Mucosa of rectum (tissue), 2 donors: ENCODE results near the gene RAPGEF1.
"Not testable (repeated sequence)": the region's sequence is repeated elsewhere in the genome, so short reads cannot be mapped to it uniquely, and the experiment has no call there.

Experiments
- H3K27ac ChIP-seq, 2 donors: one replicate each; pipeline ENCODE4 v1.7.0; 2013; ENCODE audit warnings: inconsistent platforms in 2 of 2, low read depth in 2 of 2, low read length in 2 of 2
- H3K27me3 ChIP-seq, 2 donors: one replicate each; pipeline ENCODE4 v1.7.0; 2013; ENCODE audit warnings: low read length in 2 of 2; ENCODE audit not compliant: control insufficient read depth in 2 of 2, insufficient read depth in 2 of 2
- H3K36me3 ChIP-seq, 2 donors: one replicate each; pipeline ENCODE4 v1.7.0; 2013; ENCODE audit warnings: low read length in 2 of 2; ENCODE audit not compliant: control insufficient read depth in 2 of 2, insufficient read depth in 2 of 2
- H3K4me1 ChIP-seq, 2 donors: one replicate each; pipeline ENCODE4 v1.7.0; 2013; ENCODE audit warnings: low read length in 2 of 2, mild to moderate bottlenecking in 1 of 2; ENCODE audit not compliant: control insufficient read depth in 2 of 2, insufficient read depth in 2 of 2
- H3K4me3 ChIP-seq, 2 donors: one replicate each; pipeline ENCODE4 v1.7.0; 2013; ENCODE audit warnings: low read length in 2 of 2
- H3K9ac ChIP-seq, 2 donors: one replicate each; pipeline ENCODE4 v1.7.0; 2013; ENCODE audit warnings: low read length in 2 of 2, low read depth in 1 of 2, mild to moderate bottlenecking in 1 of 2
- H3K9me3 ChIP-seq, 2 donors: one replicate each; pipeline ENCODE4 v1.7.0; 2013; ENCODE audit warnings: low read length in 2 of 2; ENCODE audit not compliant: control insufficient read depth in 2 of 2
- donor health status: healthy.
- donor health status: Normal muscosa, but diverticular disease.

The RAPGEF1 gene

GRCh38 chr9:131681826-131682225 lies 58.0 kb downstream of the RAPGEF1 start:
- H3K36me3 ChIP-seq, H3K27ac ChIP-seq, H3K4me3 ChIP-seq, H3K27me3 ChIP-seq, H3K9ac ChIP-seq, H3K9me3 ChIP-seq: not testable (repeated sequence)
- H3K4me1 ChIP-seq = peaks cover 20 to 21% of the 10 kb centered on the region in 2 donors

- H3K9me3 ChIP-seq, H3K27ac ChIP-seq, H3K36me3 ChIP-seq, H3K27me3 ChIP-seq, H3K4me3 ChIP-seq, H3K9ac ChIP-seq: not testable (repeated sequence)
- peaks cover 27 to 28% of the 10 kb centered on the region in 2 donors for H3K4me1 ChIP-seq
Observed at GRCh38 chr9:131681108-131681507, 58.8 kb downstream of the RAPGEF1 start.

- Histone ChIP-seq H3K4me3 (no peak overlapping the region), H3K27ac (peak overlapping the region; percentile 80 to 89), H3K36me3 (no peaks in the 10 kb centered on the region), H3K9me3 (no peaks in the 10 kb centered on the region), H3K9ac (peak overlapping the region in 1 of 2 donors; percentile 18), H3K27me3 (no peaks in the 10 kb centered on the region), H3K4me1 (peaks cover 28 to 32% of the 10 kb centered on the region in 2 donors)
Observed at GRCh38 chr9:131679261-131680020, 60.4 kb downstream of the RAPGEF1 start.

GRCh38 chr9:131678499-131679111 lies 61.3 kb downstream of the RAPGEF1 start:
- H3K4me3 ChIP-seq = no peak overlapping the region
- no peaks in the 10 kb centered on the region for H3K27me3 ChIP-seq
- H3K36me3 ChIP-seq = no peaks in the 10 kb centered on the region
- H3K4me1 ChIP-seq = peaks cover 28 to 32% of the 10 kb centered on the region in 2 donors
- H3K9ac ChIP-seq = peak overlapping the region; percentile 18 to 65
- H3K27ac ChIP-seq = peak overlapping the region; percentile 80 to 89
- no peaks in the 10 kb centered on the region for H3K9me3 ChIP-seq

GRCh38 chr9:131677444-131678180 lies 62.3 kb downstream of the RAPGEF1 start:
- Histone ChIP-seq H3K27me3 (no peaks in the 10 kb centered on the region), H3K9ac (peak overlapping the region; percentile 22 to 70), H3K9me3 (no peaks in the 10 kb centered on the region), H3K27ac (peak overlapping the region; percentile 80 to 89), H3K4me1 (peaks cover 28 to 32% of the 10 kb centered on the region in 2 donors), H3K36me3 (no peaks in the 10 kb centered on the region), H3K4me3 (peak overlapping the region in 1 of 2 donors; percentile 65)

GRCh38 chr9:131677049-131677443 lies 62.8 kb downstream of the RAPGEF1 start:
- H3K36me3 ChIP-seq = no peaks in the 10 kb centered on the region
- H3K27me3 ChIP-seq = no peaks in the 10 kb centered on the region
- H3K4me3 ChIP-seq = peak overlapping the region in 1 of 2 donors; percentile 65
- peak overlapping the region; percentile 80 to 89 for H3K27ac ChIP-seq
- H3K4me1 ChIP-seq = peaks cover 28 to 32% of the 10 kb centered on the region in 2 donors
- peak overlapping the region; percentile 22 to 70 for H3K9ac ChIP-seq
- H3K9me3 ChIP-seq = no peaks in the 10 kb centered on the region

- no peaks in the 10 kb centered on the region for H3K36me3 ChIP-seq
- H3K4me3 ChIP-seq = peak overlapping the region in 1 of 2 donors; percentile 65
- peak overlapping the region; percentile 45 to 70 for H3K9ac ChIP-seq
- peak overlapping the region; percentile 80 to 89 for H3K27ac ChIP-seq
- no peaks in the 10 kb centered on the region for H3K9me3 ChIP-seq
- no peaks in the 10 kb centered on the region for H3K27me3 ChIP-seq
- H3K4me1 ChIP-seq = peaks cover 28 to 32% of the 10 kb centered on the region in 2 donors
Observed at GRCh38 chr9:131676431-131676972, 63.4 kb downstream of the RAPGEF1 start.

- no peaks in the 10 kb centered on the region for H3K27me3 ChIP-seq
- no peaks in the 10 kb centered on the region for H3K9me3 ChIP-seq
- H3K36me3 ChIP-seq = no peaks in the 10 kb centered on the region
- peaks cover 28 to 32% of the 10 kb centered on the region in 2 donors for H3K4me1 ChIP-seq
- H3K4me3 ChIP-seq = peak overlapping the region in 1 of 2 donors; percentile 65
- peak overlapping the region in 1 of 2 donors; percentile 61 for H3K9ac ChIP-seq
- H3K27ac ChIP-seq = peak overlapping the region; percentile 80 to 89
Observed at GRCh38 chr9:131675437-131676022, 64.3 kb downstream of the RAPGEF1 start.

GRCh38 chr9:131674425-131675421 lies 65.2 kb downstream of the RAPGEF1 start:
- Histone ChIP-seq H3K4me3 (peak overlapping the region; percentile 9 to 65), H3K4me1 (peaks cover 31 to 34% of the 10 kb centered on the region in 2 donors)

More at GRCh38 chr9:131674425-131675421, 65.2 kb downstream of the RAPGEF1 start:
- no peaks in the 10 kb centered on the region for H3K36me3 ChIP-seq
- H3K9me3 ChIP-seq = no peaks in the 10 kb centered on the region
- peak overlapping the region in 1 of 2 donors; percentile 20 for H3K9ac ChIP-seq
- H3K27ac ChIP-seq = peak overlapping the region; percentile 56 to 89
- H3K27me3 ChIP-seq = no peaks in the 10 kb centered on the region
